KG1 (cell line): ENCODE results near the gene IGSF21.

Source experiments
- DNase-seq: peaks from one replicate; lab custom pipeline; 2025; lab: John Stamatoyannopoulos, UW

The IGSF21 gene

GRCh38 chr1:18178111-18178510, 70.5 kb downstream of the IGSF21 start:
- DNase-seq, result no peak

- no peak for DNase-seq
Observed at GRCh38 chr1:18179009-18179408, 71.4 kb downstream of the IGSF21 start.

GRCh38 chr1:18182398-18183160, 75.0 kb downstream of the IGSF21 start:
- DNase-seq, result no peak

GRCh38 chr1:18183533-18183932, 75.9 kb downstream of the IGSF21 start:
- DNase-seq, result no peak

GRCh38 chr1:18187054-18187453, 79.5 kb downstream of the IGSF21 start:
- no peak for DNase-seq

GRCh38 chr1:18188820-18189517, 81.4 kb downstream of the IGSF21 start:
- no peak for DNase-seq

- no peak for DNase-seq
Observed at GRCh38 chr1:18190598-18190997, 83.0 kb downstream of the IGSF21 start.

- DNase-seq, result no peak
Observed at GRCh38 chr1:18191037-18191436, 83.4 kb downstream of the IGSF21 start.

- DNase-seq, result no peak
Observed at GRCh38 chr1:18191481-18192155, 84.0 kb downstream of the IGSF21 start.

- no peak for DNase-seq
Observed at GRCh38 chr1:18192182-18192581, 84.6 kb downstream of the IGSF21 start.

GRCh38 chr1:18192974-18193373, 85.4 kb downstream of the IGSF21 start:
- DNase-seq, result no peak

- DNase-seq, result no peak
Observed at GRCh38 chr1:18197299-18197698, 89.7 kb downstream of the IGSF21 start.

- DNase-seq, result no peak
Observed at GRCh38 chr1:18198260-18198659, 90.7 kb downstream of the IGSF21 start.

- DNase-seq, result no peak
Observed at GRCh38 chr1:18199462-18199861, 91.9 kb downstream of the IGSF21 start.

GRCh38 chr1:18200136-18200717, 92.6 kb downstream of the IGSF21 start:
- no peak for DNase-seq

- DNase-seq, result no peak
Observed at GRCh38 chr1:18200918-18201317, 93.3 kb downstream of the IGSF21 start.

- no peak for DNase-seq
Observed at GRCh38 chr1:18201997-18202719, 94.6 kb downstream of the IGSF21 start.

GRCh38 chr1:18203645-18204044, 96.0 kb downstream of the IGSF21 start:
- no peak for DNase-seq

- DNase-seq, result no peak
Observed at GRCh38 chr1:18204575-18204974, 97.0 kb downstream of the IGSF21 start.

- DNase-seq, result no peak
Observed at GRCh38 chr1:18205319-18205718, 97.7 kb downstream of the IGSF21 start.

- DNase-seq, result no peak
Observed at GRCh38 chr1:18211764-18212163, 104.2 kb downstream of the IGSF21 start.
